ENCODE measurements around the gene SLC24A4. TPM values are rescaled to one million over a fixed set of nuclear protein-coding genes. Genes with fewer than 3 reads are reported as not detected.

The SLC24A4 gene
- total RNA-seq, 1 donor from 2014 or later, result 0.36 TPM

GRCh38 chr14:92352158-92352985 lies 29.4 kb downstream of the SLC24A4 start:
- no peak for DNase-seq
- intact Hi-C loops (cut with micrococcal nuclease), result no loop called here
- no peak for TF ChIP-seq CTCF (IDR thresholded peaks at IDR 0.05; ENCODE audit: borderline replicate concordance)
- Histone ChIP-seq H3K4me1 (no peaks in the 10 kb centered on the region), H3K9me3 (replicated peaks) (no peaks in the 10 kb centered on the region), H3K27me3 (ENCODE audit: low read depth) (peaks cover 45% of the 10 kb centered on the region), H3K4me3 (no peak overlapping the region), H3K27ac (replicated peaks) (no peak overlapping the region), H3K36me3 (no peaks in the 10 kb centered on the region)

GRCh38 chr14:92353447-92353846 lies 30.5 kb downstream of the SLC24A4 start:
- Histone ChIP-seq H3K27me3 (ENCODE audit: low read depth) (peaks cover 41% of the 10 kb centered on the region), H3K4me3 (no peak overlapping the region), H3K9me3 (replicated peaks) (no peaks in the 10 kb centered on the region), H3K4me1 (no peaks in the 10 kb centered on the region), H3K36me3 (no peaks in the 10 kb centered on the region), H3K27ac (replicated peaks) (no peak overlapping the region)
- intact Hi-C loops (cut with micrococcal nuclease), result no loop called here
- no peak for DNase-seq
- no peak for TF ChIP-seq CTCF (IDR thresholded peaks at IDR 0.05; ENCODE audit: borderline replicate concordance)

- intact Hi-C loops (cut with micrococcal nuclease), result no loop called here
- no peak for DNase-seq
Observed at GRCh38 chr14:92356677-92357076, 33.7 kb downstream of the SLC24A4 start.

DNA sequence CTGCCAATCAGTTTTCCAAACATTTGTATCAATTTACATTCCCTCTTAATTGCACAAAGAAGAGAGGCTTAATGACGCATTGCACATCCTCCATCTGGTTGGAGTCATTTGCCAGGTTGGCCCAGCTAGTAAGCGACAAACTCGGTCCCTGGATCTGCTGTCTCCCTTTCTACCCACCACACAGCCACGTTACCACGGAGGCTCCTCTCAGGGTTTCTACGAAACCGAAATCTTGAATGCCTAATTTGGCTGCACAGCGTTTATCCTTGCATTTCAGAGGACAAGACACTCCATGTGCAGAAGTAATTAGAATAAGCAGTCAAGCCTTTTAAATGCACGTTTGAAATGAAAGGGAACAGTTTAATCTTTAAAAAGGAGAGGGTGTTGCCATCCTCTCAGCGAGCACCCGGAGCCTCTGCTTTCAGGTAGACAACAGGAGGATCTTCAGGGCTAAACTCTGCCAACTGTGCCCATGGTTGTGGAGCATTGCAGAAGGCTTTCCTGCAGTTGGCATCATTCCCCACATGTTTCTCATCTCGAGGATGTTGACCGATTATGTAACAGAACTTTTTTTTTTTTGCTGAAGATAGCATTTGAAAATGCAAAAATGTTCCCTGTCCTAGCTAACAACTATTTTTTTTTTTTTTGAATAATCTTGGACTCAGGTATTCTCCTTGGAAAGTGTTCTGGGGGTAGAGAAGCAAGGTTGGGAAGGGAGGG lies 37.8 kb downstream of the SLC24A4 start:
- TF ChIP-seq CTCF (IDR thresholded peaks at IDR 0.05; ENCODE audit: borderline replicate concordance), result no peak
- Histone ChIP-seq H3K4me1 (no peaks in the 10 kb centered on the region), H3K4me3 (no peak overlapping the region), H3K9me3 (replicated peaks) (no peaks in the 10 kb centered on the region), H3K27me3 (ENCODE audit: low read depth) (peaks cover 70% of the 10 kb centered on the region), H3K36me3 (no peaks in the 10 kb centered on the region), H3K27ac (replicated peaks) (no peak overlapping the region)
- DNase-seq, result no peak
- intact Hi-C loops (cut with micrococcal nuclease), result no loop called here

More at GRCh38 chr14:92356677-92357076, 33.7 kb downstream of the SLC24A4 start:
- no peak overlapping the region for H3K27ac ChIP-seq (replicated peaks)
- no peaks in the 10 kb centered on the region for H3K36me3 ChIP-seq
- no peak for TF ChIP-seq CTCF (IDR thresholded peaks at IDR 0.05; ENCODE audit: borderline replicate concordance)
- H3K4me3 ChIP-seq, result no peak overlapping the region
- no peaks in the 10 kb centered on the region for H3K4me1 ChIP-seq
- H3K9me3 ChIP-seq (replicated peaks), result no peaks in the 10 kb centered on the region
- H3K27me3 ChIP-seq (ENCODE audit: low read depth), result peaks cover 56% of the 10 kb centered on the region

- H3K4me3 ChIP-seq, result no peak overlapping the region
- DNase-seq, result no peak
- no peak overlapping the region for H3K27ac ChIP-seq (replicated peaks)
- no peaks in the 10 kb centered on the region for H3K4me1 ChIP-seq
- peaks cover 73% of the 10 kb centered on the region for H3K27me3 ChIP-seq (ENCODE audit: low read depth)
- no peak for TF ChIP-seq CTCF (IDR thresholded peaks at IDR 0.05; ENCODE audit: borderline replicate concordance)
- intact Hi-C loops (cut with micrococcal nuclease), result no loop called here
- no peaks in the 10 kb centered on the region for H3K9me3 ChIP-seq (replicated peaks)
- no peaks in the 10 kb centered on the region for H3K36me3 ChIP-seq
Observed at GRCh38 chr14:92362781-92363235, 39.8 kb downstream of the SLC24A4 start.
